Measurements from ENCODE around the gene ULK4. TPM values are rescaled to one million over a fixed set of nuclear protein-coding genes. Genes with fewer than 3 reads are reported as not detected.

The ULK4 gene
- total RNA-seq, 1 experiment from 2014 or later = 6.3 TPM

DNA sequence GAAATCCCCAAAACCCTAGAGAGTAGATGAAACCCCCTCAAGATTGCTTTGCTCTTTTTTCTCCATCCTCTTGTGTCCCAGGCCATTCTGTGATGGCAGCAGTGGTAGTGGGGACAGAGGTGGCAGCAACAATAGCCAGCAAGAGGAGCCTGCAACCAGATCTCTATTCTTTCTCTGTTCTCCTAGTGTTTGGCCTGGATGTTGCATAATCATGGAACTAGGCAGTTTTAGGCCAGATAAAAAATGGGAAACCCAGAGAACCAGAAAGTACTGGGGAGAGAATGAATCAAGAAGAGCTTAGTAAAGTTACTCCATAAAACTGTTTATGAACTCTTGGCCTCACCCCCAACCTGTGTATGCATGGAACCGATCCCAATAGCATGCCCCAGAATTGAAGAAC, 710.3 kb downstream of the ULK4 start:
- H3K27me3 ChIP-seq (ENCODE audit: insufficient read depth, low read length) = no peaks in the 10 kb centered on the region
- H3K79me2 ChIP-seq (ENCODE audit: insufficient read depth, low read length) = no peaks in the 10 kb centered on the region
- no peak overlapping the region for H2AFZ ChIP-seq (ENCODE audit: low read depth, low read length, poor library complexity, severe bottlenecking)
- no peaks in the 10 kb centered on the region for H3K9me2 ChIP-seq (ENCODE audit: insufficient read depth)
- no peak overlapping the region for H3K4me3 ChIP-seq (replicated peaks in 1 of 2; ENCODE audit: low read depth in 1 of 2, low read length in 2 of 2)
- intact Hi-C loops (cut with micrococcal nuclease) = no loop called here
- H4K20me1 ChIP-seq (ENCODE audit: insufficient read depth) = no peaks in the 10 kb centered on the region
- no peak for ATAC-seq
- H3K9me3 ChIP-seq (ENCODE audit: control insufficient read depth in 1 of 2, insufficient read depth in 1 of 2, low read depth in 1 of 2, low read length in 2 of 2) = no peaks in the 10 kb centered on the region
- no peak overlapping the region for H3K27ac ChIP-seq (ENCODE audit: low read depth, low read length)
- ChIA-PET RAD21 (ENCODE audit: low non-redundant PET in 1 of 2, low total read pairs in 2 of 2, uncharacterized antibody in 2 of 2, unreplicated experiment in 2 of 2) (no interaction called here), POLR2A (no interaction called here), CTCF (no interaction called here)
- H3K9ac ChIP-seq (ENCODE audit: low read length) = no peak overlapping the region
- no peaks in the 10 kb centered on the region for H3K36me3 ChIP-seq (ENCODE audit: control insufficient read depth in 1 of 2, insufficient read depth in 2 of 2, low read length in 2 of 2)
- BruUV-seq (replicated peaks) = no TSS peak
- no peak overlapping the region for H3K4me2 ChIP-seq (ENCODE audit: low read length)
- DNase-seq (ENCODE audit: low read depth, low spot score) = no peak
- peaks cover 0 to 4% of the 10 kb centered on the region in 2 experiments; a peak in 1 of 4 replicates for H3K4me1 ChIP-seq (ENCODE audit: control insufficient read depth in 1 of 2, insufficient read depth in 2 of 2, low read length in 2 of 2)
- TF ChIP-seq, protein P1, sequence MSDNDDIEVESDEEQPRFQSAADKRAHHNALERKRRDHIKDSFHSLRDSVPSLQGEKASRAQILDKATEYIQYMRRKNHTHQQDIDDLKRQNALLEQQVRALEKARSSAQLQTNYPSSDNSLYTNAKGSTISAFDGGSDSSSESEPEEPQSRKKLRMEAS (IDR thresholded peaks at IDR 0.05) = no peak
- TF ChIP-seq ELF1 (IDR thresholded peaks at IDR 0.05; ENCODE audit: borderline replicate concordance, low read depth) = no peak
- no peak for TF ChIP-seq EZH2phosphoT487 (IDR thresholded peaks at IDR 0.05; ENCODE audit: borderline replicate concordance)
- TF ChIP-seq, protein P2, sequence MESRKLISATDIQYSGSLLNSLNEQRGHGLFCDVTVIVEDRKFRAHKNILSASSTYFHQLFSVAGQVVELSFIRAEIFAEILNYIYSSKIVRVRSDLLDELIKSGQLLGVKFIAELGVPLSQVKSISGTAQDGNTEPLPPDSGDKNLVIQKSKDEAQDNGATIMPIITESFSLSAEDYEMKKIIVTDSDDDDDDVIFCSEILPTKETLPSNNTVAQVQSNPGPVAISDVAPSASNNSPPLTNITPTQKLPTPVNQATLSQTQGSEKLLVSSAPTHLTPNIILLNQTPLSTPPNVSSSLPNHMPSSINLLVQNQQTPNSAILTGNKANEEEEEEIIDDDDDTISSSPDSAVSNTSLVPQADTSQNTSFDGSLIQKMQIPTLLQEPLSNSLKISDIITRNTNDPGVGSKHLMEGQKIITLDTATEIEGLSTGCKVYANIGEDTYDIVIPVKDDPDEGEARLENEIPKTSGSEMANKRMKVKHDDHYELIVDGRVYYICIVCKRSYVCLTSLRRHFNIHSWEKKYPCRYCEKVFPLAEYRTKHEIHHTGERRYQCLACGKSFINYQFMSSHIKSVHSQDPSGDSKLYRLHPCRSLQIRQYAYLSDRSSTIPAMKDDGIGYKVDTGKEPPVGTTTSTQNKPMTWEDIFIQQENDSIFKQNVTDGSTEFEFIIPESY (IDR thresholded peaks at IDR 0.05; ENCODE audit: extremely low read depth, insufficient replicate concordance, low read length) = no peak
- no peak for TF ChIP-seq SP1 (IDR thresholded peaks at IDR 0.05; ENCODE audit: low read depth)
- no peak for TF ChIP-seq EZH2 (IDR thresholded peaks at IDR 0.05)
- TF ChIP-seq POLR2AphosphoS5 (IDR thresholded peaks at IDR 0.05; ENCODE audit: low read depth, low read length) = no peak
- TF ChIP-seq ZNF274 (IDR thresholded peaks at IDR 0.05; ENCODE audit: low read depth, low read length) = no peak
- TF ChIP-seq TCF7L2 (IDR thresholded peaks at IDR 0.05; ENCODE audit: borderline replicate concordance, extremely low read depth, insufficient read depth, insufficient read length) = no peak
- TF ChIP-seq, protein P3, sequence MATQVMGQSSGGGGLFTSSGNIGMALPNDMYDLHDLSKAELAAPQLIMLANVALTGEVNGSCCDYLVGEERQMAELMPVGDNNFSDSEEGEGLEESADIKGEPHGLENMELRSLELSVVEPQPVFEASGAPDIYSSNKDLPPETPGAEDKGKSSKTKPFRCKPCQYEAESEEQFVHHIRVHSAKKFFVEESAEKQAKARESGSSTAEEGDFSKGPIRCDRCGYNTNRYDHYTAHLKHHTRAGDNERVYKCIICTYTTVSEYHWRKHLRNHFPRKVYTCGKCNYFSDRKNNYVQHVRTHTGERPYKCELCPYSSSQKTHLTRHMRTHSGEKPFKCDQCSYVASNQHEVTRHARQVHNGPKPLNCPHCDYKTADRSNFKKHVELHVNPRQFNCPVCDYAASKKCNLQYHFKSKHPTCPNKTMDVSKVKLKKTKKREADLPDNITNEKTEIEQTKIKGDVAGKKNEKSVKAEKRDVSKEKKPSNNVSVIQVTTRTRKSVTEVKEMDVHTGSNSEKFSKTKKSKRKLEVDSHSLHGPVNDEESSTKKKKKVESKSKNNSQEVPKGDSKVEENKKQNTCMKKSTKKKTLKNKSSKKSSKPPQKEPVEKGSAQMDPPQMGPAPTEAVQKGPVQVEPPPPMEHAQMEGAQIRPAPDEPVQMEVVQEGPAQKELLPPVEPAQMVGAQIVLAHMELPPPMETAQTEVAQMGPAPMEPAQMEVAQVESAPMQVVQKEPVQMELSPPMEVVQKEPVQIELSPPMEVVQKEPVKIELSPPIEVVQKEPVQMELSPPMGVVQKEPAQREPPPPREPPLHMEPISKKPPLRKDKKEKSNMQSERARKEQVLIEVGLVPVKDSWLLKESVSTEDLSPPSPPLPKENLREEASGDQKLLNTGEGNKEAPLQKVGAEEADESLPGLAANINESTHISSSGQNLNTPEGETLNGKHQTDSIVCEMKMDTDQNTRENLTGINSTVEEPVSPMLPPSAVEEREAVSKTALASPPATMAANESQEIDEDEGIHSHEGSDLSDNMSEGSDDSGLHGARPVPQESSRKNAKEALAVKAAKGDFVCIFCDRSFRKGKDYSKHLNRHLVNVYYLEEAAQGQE (IDR thresholded peaks at IDR 0.05; ENCODE audit: low read depth) = no peak
